Endometrium (tissue), 2 donors: ENCODE results near the gene TMEM131L.
"Not testable (repeated sequence)": the region's sequence is repeated elsewhere in the genome, so short reads cannot be mapped to it uniquely, and the experiment has no call there.

Experiments used
- FAIRE-seq: peaks from 2 replicates; lab custom pipeline; 2012; peaks lifted over from hg19 to GRCh38; lab: Jason Lieb, UNC
- donor health status: control.
- donor health status: control.

Gene TMEM131L

DNA sequence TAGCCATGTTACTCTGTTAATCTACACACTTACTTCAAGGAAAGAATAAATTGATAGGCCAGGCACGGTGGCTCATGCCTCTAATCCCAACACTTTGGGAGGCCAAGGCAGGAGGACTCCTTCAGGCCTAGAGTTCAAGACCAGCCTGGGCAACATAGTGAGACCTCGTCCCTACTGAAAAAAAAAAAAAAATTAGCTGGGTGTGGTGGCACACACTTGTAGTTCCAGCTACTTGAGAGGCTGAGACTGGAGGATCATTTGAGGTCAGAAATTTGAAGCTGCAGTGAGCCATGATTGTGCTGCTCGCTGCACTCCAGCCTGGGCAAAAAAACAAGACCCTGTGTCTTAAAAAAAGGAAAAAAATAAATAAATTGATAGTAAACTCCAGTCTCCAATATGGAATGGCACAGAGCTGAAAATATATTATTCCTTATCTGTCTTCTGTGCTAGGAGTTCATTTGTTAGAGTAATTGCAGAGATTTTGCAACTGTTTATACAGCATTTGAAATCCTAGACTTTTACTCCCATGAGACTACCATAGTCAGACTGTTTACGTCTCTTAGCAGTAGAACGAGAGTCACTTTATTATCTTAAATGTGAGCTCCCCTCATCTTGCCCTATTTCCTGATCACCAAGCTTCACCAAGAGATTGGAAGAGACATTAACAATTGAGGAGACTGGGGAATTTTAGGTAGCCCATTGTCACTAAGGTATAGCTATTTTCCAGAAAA is 18.8 kb upstream of the TMEM131L start:
- no peak for FAIRE-seq

DNA sequence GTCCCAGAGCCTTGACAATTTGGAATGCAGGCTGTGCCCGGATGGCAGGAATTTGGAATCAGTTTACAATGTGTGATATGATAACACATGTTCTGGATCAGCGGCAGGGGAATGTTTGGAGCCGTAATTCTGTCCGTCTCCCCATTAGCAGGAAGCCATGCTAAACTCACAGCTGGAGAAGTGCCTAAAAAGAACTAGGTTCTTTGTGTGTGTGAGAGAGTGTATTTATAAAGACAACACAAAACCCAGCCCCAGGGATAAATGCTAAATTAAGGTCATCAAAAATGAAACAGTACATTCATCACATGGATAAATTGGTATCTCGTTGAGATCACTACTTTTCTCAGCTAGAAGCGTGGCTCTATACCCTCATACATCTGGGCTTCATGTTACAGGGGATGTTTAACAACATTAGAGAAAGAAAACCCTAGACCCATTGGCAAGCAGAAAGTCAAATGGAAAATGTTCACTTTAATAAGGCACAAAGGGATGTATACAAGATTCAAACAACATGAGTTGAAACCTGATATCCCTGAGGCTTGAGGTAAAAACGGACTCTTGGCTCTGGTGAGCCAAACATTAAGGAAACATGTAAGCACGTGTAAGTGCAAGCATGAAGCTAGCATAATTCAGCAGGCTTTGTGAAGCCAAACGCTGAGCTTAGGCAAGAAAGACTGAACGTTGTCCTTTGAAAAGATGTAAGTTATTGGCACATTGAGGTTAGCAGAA is 18.0 kb upstream of the TMEM131L start:
- FAIRE-seq: no peak

DNA sequence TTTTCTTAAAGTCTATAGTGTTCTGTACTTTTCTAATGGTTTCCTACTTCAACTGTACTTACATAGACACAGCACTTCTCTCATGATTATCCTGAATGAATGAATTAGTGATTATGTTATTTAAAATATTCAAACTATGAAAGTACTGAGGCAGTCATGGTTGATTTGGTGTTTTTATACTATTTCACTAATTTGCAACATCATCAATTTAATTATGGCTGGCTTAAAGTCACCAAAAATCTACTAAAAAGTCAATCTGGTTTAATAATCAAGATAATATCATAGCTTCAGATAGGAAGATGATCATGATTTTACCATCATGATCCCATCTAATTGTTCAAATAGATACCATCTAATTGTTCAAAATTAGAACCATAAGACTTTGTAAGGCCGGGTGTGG is 16.8 kb upstream of the TMEM131L start:
- no peak for FAIRE-seq

DNA sequence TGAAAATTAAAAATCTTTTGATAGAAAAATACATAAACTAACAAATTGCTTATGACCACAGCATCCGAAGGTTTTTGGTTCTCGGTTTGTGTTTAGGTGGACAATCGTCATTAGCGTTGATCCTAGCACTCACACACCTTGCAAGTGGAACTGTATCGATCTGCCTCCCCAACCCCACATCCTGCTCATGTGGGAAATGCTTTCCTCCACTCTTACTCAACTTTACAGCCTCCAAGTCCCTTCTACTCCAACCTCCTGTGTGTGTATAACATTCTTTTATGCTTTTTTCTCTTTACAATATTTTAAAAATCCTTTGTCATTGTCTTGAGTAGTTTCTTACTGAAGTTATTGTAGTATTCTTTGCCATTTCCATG is 15.6 kb upstream of the TMEM131L start:
- FAIRE-seq: no peak

DNA sequence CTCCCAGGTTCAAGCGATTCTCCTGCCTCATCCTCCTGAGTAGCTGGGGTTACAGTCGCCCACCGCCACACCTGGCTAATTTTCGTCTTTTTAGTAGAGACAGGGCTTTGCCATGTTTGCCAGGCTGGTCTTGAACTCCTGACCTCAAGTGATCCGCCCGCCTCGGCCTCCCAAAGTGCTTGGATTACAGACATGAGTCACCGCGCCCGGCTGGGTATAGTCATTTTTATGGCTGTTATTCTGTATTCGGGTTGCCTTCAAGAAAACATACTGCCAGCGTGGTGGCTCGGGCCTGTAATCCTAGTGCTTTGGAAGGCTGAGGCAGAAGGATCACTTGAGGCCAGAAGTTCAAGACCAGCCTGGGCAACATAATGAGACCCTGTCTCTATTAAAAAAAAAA is 15.0 kb upstream of the TMEM131L start:
- FAIRE-seq: not testable (repeated sequence)

DNA sequence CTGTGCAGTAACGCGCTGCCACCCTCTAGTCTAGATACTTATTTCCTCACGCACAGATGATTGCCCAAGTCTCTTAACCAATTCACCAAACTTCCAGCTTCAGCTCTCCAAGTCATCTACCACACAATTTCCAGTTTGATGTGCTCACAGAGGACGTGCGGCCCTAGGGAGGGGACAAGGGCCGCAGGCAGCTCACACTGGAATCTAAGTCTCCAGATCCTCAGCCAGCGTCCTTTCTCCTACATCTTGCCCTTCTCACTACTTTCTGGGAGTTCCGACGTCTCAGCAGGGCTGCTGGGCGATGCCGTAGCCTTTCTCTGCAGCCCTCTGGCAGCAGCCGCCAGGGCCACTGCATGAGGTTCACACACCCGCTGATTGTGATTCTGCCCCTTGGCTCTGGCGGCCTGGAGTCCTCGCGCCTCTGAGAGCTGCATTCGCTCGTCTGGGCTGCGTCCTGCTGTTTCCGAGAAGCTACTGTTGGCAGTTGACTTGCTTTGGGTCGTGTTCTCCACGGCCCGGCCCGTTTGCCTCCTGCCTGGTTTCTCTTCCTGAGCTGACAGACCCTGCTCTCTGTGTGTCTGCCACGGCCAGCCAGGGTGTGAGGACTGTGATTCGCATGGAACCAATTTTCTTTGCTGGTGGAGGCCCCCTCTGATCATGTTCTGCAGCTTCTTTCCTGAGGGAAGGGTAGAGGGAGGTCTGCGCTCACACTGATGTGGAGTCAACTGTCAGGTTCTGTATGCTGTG is 14.1 kb upstream of the TMEM131L start:
- no peak for FAIRE-seq

DNA sequence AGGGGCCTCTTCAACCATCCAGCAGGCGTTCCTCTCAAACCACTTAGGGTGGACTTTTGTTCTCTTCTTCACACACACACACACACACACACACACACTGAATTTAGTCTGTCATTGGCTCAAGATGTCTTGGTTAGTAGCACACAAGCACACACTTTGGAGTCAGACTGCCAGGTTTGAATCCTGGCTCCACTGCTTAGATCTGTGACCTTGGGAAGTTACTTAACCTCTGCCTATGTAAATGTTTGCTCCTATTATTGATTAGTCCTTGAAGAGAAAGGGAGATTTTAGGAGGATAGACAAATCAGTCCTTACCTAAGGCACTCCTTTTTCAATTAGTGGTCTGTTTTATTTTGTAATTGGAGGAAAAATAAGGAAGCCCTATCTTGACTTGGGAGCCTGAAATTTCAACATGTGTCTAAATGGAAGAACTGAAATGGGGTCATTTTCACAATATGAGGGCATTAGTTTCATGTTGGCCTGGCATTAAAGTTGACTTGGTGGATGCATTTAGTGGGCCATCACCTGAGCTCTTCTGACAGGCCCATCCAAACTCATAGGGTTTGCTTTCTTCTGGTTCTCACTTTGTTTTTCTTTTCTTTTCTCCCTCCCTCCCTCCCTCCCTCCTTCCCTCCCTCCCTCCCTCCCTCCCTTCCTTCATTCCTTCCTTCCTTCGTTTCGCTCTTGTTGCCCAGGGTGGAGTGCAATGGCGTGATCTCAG is 13.3 kb upstream of the TMEM131L start:
- FAIRE-seq: no peak

DNA sequence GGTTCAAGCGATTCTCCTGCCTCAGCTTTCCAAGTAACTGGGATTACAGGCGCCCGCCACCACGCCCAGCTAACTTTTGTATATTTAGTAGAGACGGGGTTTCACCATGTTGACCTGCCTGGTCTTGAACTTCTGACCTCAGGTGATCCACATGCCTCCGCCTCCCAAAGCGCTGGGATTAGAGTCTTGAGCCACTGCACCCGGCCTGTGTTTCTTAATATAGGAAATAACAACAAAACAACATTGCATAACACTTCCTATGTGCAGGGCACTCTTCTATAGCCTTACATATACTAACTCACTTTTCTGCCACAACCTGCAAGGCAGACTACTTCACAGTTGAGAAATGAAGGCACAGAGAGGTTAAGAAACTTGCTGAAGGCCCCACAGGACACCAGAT is 12.8 kb upstream of the TMEM131L start:
- no peak for FAIRE-seq

DNA sequence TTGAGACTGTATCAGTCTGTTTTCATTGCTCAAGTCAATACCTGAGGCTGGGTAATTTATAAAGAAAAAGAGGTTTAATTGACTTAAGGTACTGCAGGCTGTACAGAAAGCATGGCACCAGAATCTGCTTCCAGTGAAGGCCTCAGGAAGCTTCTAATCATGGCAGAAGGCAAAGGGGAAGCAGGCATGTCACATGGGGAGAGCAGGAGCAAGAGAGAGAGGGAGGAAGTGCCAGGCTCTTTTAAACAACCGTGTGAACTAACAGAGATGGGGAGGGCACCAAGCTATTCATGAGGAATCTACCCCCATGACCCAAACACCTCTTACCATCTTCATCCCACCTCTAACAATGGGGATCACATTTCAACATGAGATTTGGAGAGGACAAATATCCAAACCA is 7.2 kb upstream of the TMEM131L start:
- FAIRE-seq: no peak

DNA sequence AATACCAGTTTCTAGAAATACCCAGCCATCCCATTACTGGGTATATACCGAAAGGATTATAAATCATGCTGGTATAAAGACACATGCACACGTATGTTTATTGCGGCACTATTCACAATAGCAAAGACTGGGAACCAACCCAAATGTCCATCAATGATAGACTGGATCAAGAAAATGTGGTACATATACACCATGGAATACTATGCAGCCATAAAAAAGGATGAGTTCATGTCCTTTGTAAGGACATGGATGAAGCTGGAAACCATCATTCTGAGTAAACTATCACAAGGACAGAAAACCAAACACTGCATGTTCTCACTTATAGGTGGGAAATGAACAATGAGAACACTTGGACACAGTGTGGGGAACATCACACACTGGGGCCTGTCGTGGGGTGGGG is 4.6 kb upstream of the TMEM131L start:
- not testable (repeated sequence) for FAIRE-seq

DNA sequence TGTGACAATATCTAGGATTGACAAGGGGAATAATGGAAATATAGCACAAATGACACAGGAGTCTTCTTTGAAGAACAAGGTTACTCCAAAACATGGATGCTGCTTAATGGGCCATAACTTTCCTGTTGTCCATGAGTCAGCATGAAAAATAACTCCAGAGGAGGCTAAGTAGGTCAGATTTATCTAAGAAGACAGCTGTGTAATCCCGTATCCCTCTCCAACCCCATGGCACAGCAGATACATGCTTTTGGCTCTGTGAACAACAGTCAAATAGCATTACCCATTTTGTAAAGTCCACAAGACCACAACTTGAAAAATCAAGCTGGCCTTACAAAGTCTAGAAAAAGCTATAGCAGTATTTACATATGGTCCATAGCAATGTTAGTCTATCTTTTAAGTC is 2.1 kb upstream of the TMEM131L start:
- FAIRE-seq: no peak

DNA sequence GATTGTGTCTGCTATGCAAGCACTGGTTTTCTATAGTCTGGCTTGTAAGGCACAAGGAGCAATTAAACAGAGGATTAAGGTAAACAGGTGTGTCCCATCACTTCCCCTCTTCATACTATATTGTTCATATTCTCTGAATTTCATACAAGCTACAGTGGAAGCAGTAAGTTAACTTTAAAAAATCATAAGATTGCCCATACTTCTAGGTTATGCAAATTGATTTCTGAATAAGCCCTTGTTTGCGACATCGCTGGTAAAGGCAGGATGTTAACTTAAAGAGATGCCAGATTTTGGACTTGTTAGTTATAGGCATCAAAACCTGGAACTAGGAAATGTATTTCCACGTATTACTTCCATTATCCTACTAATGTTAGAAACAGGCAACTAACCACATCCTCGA is 1.0 kb upstream of the TMEM131L start:
- no peak for FAIRE-seq

DNA sequence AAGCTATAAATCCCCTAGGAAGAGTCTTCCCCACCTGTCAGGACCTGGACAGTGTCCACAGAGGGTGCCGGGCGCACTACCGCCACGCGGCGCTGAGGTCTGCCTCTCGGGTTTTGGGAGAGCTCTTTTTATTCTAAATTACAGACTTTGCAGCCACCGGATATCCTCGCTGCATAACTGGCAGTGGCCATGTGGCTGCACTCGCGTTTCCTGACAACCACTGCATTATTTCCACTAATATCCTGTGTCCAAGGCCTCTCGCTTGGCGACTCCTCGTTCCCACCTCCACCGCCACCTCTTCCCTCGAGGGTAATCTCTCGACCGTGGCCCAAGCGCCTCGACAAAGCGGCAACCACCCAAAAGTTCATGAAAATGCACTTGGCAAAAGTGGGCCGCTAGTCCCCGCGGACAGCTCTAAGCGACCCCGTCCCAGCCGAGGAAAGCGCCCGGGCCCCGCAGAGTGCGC is 512 bp upstream of the TMEM131L start:
- no peak for FAIRE-seq

DNA sequence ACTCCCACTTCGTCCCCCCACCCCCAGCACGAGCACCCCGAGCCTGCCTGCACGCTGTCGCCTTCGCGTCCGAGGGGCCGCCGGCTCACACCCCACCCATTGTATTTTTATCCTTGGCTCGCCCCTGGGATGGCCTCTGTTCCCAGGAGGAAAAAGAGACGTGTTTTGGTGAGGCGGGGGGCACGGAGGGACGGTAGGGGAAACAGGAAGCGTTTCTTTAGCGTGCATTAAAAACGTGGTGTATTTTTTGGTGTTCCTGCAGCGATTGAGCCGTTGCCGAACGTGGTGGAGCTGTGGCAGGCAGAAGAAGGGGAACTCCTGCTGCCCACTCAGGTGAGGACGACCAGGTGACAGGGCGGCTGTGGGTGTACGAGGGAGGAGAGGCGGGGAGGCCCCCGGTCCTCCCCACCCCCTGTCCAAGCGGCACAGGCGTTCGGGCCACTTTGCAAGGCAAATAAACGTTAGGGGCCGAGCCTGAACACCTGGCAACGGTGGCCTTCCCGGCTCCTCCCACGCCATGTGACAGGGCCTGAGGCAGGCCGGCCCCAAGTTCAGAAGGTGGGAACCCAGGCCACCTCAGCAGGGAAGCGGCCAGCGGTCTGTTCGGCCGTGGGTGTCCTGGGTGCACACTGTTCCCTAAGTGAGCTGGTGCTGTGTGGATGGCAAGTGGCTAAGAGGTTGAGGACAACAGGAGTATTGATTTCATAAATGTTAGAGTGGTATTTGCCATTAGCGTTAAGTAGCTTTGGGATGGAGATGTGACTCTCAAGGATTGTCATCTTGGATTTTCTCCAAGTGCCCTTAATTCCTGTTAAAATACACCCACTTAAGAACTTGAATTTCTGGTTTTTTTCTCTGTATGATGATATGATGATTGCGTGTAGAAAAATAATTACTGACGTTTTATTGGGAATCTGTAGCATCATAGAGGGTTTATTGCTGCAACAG is 1.1 kb downstream of the TMEM131L start:
- no peak for FAIRE-seq

DNA sequence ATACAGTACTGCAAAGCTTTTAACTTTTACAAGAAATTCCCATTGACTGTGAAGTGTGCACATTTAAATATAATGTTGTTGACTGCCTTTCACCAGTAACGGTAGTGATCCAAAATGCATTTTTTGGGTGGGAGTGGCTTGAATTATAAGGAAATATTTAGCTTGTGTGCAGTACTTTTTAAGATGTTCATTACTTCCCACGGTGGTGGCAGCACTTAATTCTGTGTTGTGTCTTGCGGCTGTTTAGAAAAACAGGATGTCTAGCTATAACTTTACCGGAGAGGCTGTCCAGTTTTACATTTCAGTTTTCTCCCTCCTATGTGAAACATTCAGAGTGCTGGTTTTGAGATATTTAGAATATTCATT is 1.7 kb downstream of the TMEM131L start:
- FAIRE-seq: no peak

DNA sequence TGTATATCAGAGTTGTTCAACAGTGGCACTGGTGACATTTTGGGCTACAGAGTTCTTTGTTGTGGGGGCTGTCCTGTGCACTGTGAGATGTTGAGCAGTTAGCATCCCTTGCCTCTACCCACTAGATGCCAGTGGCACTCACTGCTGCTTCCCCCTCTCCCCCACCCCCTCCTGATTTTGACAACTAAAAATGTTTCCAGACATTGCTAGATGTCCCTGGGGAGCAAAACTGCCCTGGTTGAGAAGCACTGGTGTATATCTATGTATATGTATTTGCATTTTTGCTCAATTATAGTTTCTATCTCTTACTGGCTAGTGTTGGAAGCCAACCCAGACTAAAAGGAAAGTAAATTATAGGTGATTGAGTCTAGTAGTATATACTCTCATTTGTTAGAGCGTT is 2.4 kb downstream of the TMEM131L start:
- no peak for FAIRE-seq

DNA sequence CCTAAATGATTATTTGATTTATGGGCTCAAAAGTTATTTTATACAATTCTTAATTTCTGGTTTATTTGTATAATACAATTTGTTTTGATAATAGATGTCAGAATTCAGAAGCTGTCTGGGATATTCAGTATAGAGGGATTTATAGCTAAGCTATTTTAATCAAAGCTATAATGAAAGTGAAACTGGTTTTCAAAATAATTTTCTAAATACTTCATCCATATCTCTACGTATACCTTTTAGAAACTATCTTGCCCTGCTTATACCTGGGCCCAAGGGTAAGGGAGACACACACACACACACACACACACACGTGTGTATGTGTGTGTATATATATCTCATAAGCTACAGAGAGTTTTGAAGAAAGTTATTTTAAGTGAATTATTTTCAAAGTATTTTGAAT is 2.9 kb downstream of the TMEM131L start:
- FAIRE-seq: no peak

DNA sequence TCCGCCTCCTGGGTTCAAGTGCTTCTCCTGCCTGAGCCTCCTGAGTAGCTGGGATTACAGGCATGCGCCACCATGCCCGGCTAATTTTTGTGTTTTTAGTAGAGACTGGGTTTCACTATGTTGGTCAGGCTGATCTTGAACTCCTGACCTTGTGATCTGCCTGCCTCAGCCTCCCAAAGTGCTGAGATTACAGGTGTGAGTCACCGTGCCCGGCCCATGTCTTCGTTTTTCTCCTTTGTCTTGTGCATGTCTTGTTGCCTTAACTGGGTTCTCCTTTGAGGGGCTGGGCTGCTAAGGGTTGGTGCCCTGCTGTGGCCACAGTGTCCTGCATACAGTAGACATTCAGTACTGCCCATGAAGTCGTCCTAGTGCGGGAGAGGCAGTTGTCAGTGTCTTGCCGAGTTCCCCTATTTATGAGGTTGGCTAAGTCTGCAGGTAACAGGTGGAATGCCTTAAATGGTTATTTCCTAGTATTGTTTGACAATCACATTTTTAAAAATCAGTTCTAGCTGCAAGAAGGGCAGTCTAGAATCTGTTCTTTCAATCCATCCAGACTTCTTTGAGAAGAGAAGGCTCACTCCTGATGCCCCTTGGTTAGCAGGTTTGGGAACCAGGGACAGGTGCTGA is 5.0 kb downstream of the TMEM131L start:
- FAIRE-seq: not testable (repeated sequence)

DNA sequence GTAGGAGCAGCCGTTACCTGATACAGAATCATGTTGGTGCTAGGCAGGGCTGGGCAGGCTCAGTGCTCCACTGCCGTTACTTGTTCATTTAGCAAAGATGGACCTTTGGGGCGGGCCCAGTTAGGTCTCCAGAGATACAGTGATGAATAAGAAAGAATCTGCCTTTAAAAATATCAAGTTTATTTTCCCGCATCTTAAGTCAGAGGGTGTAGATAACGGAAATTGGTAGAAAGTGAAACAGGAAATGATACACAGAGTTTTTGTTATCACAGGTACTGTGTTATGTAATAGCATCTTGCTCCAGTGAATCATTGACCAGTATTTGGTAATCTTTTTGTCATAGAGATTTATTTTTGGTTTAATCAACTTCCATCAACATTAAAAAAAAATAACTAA is 5.5 kb downstream of the TMEM131L start:
- no peak for FAIRE-seq

DNA sequence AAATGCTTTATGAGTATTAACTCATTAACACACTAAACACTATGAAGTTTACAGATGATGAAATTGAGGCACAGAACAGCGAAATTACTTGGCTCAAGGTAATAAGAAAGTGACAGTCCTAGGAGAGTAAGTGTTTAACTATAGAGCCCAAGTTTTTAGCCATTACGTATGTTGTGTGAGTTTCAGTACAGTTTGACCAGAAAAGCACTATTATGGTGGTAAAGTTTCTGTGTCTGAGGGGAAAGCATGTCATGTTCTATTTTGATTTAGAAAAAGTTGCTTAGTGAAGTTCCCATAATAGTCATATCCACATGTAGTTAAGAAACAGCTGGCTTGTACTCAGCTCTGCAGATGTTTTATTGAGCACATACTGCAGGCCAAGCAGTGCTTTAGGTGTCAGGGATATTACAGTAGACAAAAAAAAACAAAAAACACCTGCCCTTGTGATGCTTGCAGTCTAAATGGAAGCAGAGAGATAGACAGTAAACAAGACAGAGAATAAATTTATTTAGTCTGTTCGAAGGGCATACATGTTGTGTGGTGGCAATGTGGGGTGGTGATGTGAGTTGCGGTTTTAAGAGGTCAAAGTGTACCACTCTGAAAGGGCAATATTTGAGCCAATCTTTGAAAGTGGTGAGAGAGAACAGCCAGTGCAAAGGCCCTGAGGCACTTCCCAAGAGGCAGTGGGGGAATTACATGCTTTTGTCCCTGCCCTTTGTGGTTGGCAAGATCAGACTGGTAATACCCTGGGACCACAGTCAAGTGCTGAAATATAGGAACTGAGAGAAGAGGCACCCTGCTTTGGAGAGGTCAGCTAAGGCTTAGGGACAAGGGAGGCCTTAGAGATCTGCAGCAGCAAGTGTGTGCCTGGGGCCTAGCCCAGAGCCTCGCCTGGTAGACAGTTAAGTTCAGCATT is 6.2 kb downstream of the TMEM131L start:
- FAIRE-seq: no peak
